ENCODE data around the gene SHISAL2A. TPM values are rescaled to one million over a fixed set of nuclear protein-coding genes. Genes with fewer than 3 reads are reported as not detected.

The SHISAL2A gene
- total RNA-seq, 2 experiments from 2014 or later = 8.1 to 9.8 TPM

GRCh38 chr1:52659356-52659755, 26.4 kb downstream of the SHISAL2A start:
- Mint-ChIP-seq H3K9me3 (ENCODE audit: low read depth) (no peaks in the 10 kb centered on the region), H3K4me3 (peak overlapping the region; percentile 13), H3K27ac (peak overlapping the region; percentile 91), H3K36me3 (ENCODE audit: low read depth) (peaks cover 13% of the 10 kb centered on the region), H3K4me1 (peaks cover 21% of the 10 kb centered on the region), H3K27me3 (no peaks in the 10 kb centered on the region)
- ChIA-PET POLR2A (interaction anchor here (1.0 kb wide), 1 partner anchor 21 kb away, joined by 3 read pairs; no protein-coding TSS in a partner anchor), CTCF (interaction anchor here (0.6 to 1.9 kb wide), 6 partner anchors 11 to 254 kb away, joined by 3 to 6 read pairs (median 4); no protein-coding TSS in a partner anchor)
- DNase-seq = peak; percentile 67
- intact Hi-C loops (cut with DNase I, micrococcal nuclease) = loop anchor here (1.0 to 2.0 kb wide), 3 partner anchors 22 to 255 kb away; partner anchors contain the start of genes ORC1 (in 1 of the 2), PRPF38A (in 1 of the 2) and TUT4 (in 1 of the 2)
- ATAC-seq = peak; percentile 87

DNA sequence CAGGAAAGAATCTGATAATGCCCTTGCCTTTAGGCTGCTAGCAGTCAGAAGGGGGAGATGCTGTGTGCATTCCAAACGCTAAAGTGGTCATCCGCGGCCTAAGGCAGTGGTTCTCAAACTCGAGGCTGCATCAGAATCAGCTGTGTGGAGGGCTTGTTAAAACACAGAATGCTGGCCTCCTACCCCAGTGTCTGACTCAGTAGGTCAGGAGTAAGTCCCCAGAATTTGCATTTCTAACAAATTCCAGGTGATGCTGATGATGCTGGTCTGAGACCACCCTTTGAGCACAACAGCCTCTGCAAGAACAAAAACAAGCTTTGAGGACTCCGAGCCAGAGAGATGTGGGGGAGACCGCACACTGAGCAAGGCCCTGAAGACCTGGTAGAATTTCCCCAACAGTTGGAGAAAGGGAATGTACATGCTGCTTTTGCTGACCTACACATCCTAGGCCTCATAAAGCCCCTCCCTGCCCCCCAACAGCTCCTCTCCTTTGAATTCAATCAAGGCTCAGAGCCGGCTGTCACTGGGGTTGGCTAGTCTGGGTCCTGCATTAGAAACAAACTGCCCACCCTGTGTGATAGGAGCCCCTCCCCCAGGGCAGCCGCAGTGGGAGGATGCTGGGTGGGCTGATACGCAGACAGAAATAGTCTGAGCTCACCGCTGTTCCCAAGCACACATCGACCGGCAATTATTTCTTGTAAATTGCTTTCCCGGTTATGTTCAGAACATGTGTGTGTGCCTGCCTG, 27.1 kb downstream of the SHISAL2A start:
- H3K4me1 Mint-ChIP-seq = peaks cover 21% of the 10 kb centered on the region
- POLR2A ChIA-PET = no interaction called here
- intact Hi-C loops (cut with DNase I, micrococcal nuclease) = loop anchor here (1.0 to 2.0 kb wide), 3 partner anchors 23 to 255 kb away; partner anchors contain the start of genes ORC1 (in 1 of the 2), PRPF38A (in 1 of the 2) and TUT4 (in 1 of the 2)
- no peak for DNase-seq
- peaks cover 11% of the 10 kb centered on the region for H3K36me3 Mint-ChIP-seq (ENCODE audit: low read depth)
- no peaks in the 10 kb centered on the region for H3K27me3 Mint-ChIP-seq
- H3K9me3 Mint-ChIP-seq (ENCODE audit: low read depth) = no peaks in the 10 kb centered on the region
- ATAC-seq = no peak
- peak overlapping the region; percentile 91 for H3K27ac Mint-ChIP-seq
- H3K4me3 Mint-ChIP-seq = peak overlapping the region; percentile 13
- CTCF ChIA-PET = interaction anchor here (0.6 to 1.9 kb wide), 8 partner anchors 12 to 531 kb away, joined by 3 to 6 read pairs (median 3); no protein-coding TSS in a partner anchor

GRCh38 chr1:52660807-52661206, 27.8 kb downstream of the SHISAL2A start:
- no peak overlapping the region for H3K27ac Mint-ChIP-seq

GRCh38 chr1:52662645-52663313, 29.8 kb downstream of the SHISAL2A start:
- Mint-ChIP-seq H3K9me3 (ENCODE audit: low read depth) (no peaks in the 10 kb centered on the region), H3K27ac (no peak overlapping the region), H3K36me3 (ENCODE audit: low read depth) (peaks cover 6% of the 10 kb centered on the region), H3K27me3 (no peaks in the 10 kb centered on the region), H3K4me1 (peaks cover 16% of the 10 kb centered on the region), H3K4me3 (no peak overlapping the region)
- DNase-seq (no peak), ATAC-seq (no peak)
- ChIA-PET POLR2A (interaction anchor here (0.5 kb wide), 1 partner anchor 9 kb away, joined by 3 read pairs; no protein-coding TSS in a partner anchor), CTCF (no interaction called here)
- intact Hi-C loops (cut with DNase I, micrococcal nuclease) = no loop called here

More at GRCh38 chr1:52660807-52661206, 27.8 kb downstream of the SHISAL2A start:
- Mint-ChIP-seq H3K27me3 (no peaks in the 10 kb centered on the region), H3K36me3 (ENCODE audit: low read depth) (peaks cover 10% of the 10 kb centered on the region), H3K9me3 (ENCODE audit: low read depth) (no peaks in the 10 kb centered on the region), H3K4me3 (no peak overlapping the region), H3K4me1 (peaks cover 16% of the 10 kb centered on the region)
- intact Hi-C loops (cut with DNase I, micrococcal nuclease) = no loop called here
- CTCF ChIA-PET = interaction anchor here (0.5 to 1.9 kb wide), 7 partner anchors 9 to 532 kb away, joined by 3 to 6 read pairs (median 3); no protein-coding TSS in a partner anchor
- no peak for DNase-seq
- no peak for ATAC-seq
- POLR2A ChIA-PET = no interaction called here

DNA sequence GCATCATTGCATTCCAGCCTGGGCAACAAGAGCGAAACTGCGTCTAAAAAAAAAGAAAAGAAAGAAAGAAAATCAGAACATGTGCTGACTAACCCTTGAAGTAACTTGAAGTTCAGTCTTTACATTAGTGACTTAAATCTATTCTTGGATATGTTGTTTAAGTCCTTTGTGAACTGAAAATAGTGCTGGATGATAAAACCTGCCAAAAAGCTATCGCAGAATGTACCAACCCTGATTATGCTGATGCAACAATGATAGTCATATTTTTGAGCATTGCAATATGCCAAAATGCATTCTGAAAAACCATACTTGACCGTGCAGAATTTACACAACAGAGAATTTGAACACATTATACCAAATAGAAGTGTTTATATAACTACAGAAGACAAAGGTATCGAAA, 30.7 kb downstream of the SHISAL2A start:
- no peaks in the 10 kb centered on the region for H3K9me3 Mint-ChIP-seq (ENCODE audit: low read depth)
- ChIA-PET POLR2A (interaction anchor here (0.6 kb wide), 2 partner anchors 237 to 258 kb away, joined by 6 to 7 read pairs; partner anchors contain the start of gene ECHDC2), CTCF (interaction anchor here (0.7 kb wide), 1 partner anchor 231 kb away, joined by 4 read pairs; no protein-coding TSS in a partner anchor)
- ATAC-seq (no peak), DNase-seq (no peak)
- intact Hi-C loops (cut with DNase I, micrococcal nuclease) = no loop called here
- H3K36me3 Mint-ChIP-seq (ENCODE audit: low read depth) = peaks cover 7% of the 10 kb centered on the region
- H3K4me1 Mint-ChIP-seq = peaks cover 13% of the 10 kb centered on the region
- no peaks in the 10 kb centered on the region for H3K27me3 Mint-ChIP-seq
- peak overlapping the region; percentile 53 for H3K27ac Mint-ChIP-seq
- no peak overlapping the region for H3K4me3 Mint-ChIP-seq

- H3K36me3 Mint-ChIP-seq (ENCODE audit: low read depth) = peaks cover 2% of the 10 kb centered on the region
- no peaks in the 10 kb centered on the region for H3K27me3 Mint-ChIP-seq
- no peaks in the 10 kb centered on the region for H3K9me3 Mint-ChIP-seq (ENCODE audit: low read depth)
- intact Hi-C loops (cut with DNase I, micrococcal nuclease) = no loop called here
- CTCF ChIA-PET = interaction anchor here (1.0 to 1.8 kb wide), 3 partner anchors 27 to 260 kb away, joined by 3 to 5 read pairs (median 3); partner anchors contain the start of genes ORC1 and PRPF38A
- ATAC-seq (no peak), DNase-seq (no peak)
- POLR2A ChIA-PET = no interaction called here
- H3K27ac Mint-ChIP-seq = peak overlapping the region; percentile 42
- H3K4me1 Mint-ChIP-seq = no peaks in the 10 kb centered on the region
- H3K4me3 Mint-ChIP-seq = no peak overlapping the region
Observed at GRCh38 chr1:52665006-52665941, 32.3 kb downstream of the SHISAL2A start.

GRCh38 chr1:52667290-52667689, 34.3 kb downstream of the SHISAL2A start:
- intact Hi-C loops (cut with DNase I, micrococcal nuclease) = no loop called here
- peaks cover 2% of the 10 kb centered on the region for H3K36me3 Mint-ChIP-seq (ENCODE audit: low read depth)
- H3K4me3 Mint-ChIP-seq = no peak overlapping the region
- ChIA-PET CTCF (interaction anchor here (0.7 to 1.8 kb wide), 4 partner anchors 19 to 262 kb away, joined by 3 to 5 read pairs (median 3); partner anchors contain the start of genes ORC1 and PRPF38A), POLR2A (no interaction called here)
- no peaks in the 10 kb centered on the region for H3K4me1 Mint-ChIP-seq
- no peaks in the 10 kb centered on the region for H3K27me3 Mint-ChIP-seq
- DNase-seq (no peak), ATAC-seq (no peak)
- H3K9me3 Mint-ChIP-seq (ENCODE audit: low read depth) = no peaks in the 10 kb centered on the region
- H3K27ac Mint-ChIP-seq = no peak overlapping the region

DNA sequence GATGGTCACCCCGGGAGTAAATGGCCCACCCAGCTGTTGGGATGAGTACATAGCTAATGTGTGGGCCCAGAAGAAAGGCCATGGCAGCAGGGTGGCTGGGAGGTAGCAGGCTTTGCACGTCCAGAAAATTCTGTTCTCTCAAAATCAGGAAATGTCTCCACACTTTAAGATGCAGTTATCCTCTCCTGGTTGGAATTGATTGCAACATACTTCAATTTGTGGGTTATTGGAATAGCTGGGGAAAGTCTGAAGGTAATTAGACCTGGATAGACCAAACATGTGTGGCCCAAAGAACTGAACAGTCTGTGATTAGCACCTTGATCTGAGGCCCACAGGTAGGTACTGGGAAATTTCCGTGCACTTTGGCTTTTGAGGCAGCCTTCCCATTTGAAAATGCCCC, 35.0 kb downstream of the SHISAL2A start:
- Mint-ChIP-seq H3K27ac (no peak overlapping the region), H3K9me3 (ENCODE audit: low read depth) (no peaks in the 10 kb centered on the region), H3K27me3 (no peaks in the 10 kb centered on the region), H3K4me1 (no peaks in the 10 kb centered on the region), H3K36me3 (ENCODE audit: low read depth) (peaks cover 2% of the 10 kb centered on the region), H3K4me3 (no peak overlapping the region)
- ChIA-PET CTCF (interaction anchor here (0.6 to 2.1 kb wide), 6 partner anchors 19 to 244 kb away, joined by 3 to 8 read pairs (median 4); no protein-coding TSS in a partner anchor), POLR2A (no interaction called here)
- no peak for ATAC-seq
- intact Hi-C loops (cut with DNase I, micrococcal nuclease) = no loop called here
- no peak for DNase-seq

DNA sequence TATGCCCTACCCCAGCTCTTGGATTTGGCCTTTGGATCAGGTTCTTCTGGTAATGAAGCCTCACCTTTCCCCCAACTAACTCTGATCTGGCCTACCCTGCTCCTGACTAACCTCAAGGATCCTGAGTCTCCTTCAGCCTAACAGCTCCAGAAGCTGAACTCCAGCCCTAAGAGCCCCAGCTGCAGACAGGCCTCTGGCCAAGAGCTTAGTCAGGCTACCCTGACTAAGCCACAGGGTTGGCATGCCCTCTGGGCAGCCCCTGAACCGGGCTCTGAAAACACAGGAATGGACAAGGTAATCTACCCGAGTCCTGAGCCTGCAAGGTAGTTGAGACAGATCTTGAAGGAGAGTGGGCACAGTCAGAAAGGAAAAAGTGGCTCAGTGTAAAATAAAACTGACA, 35.7 kb downstream of the SHISAL2A start:
- ATAC-seq (no peak), DNase-seq (no peak)
- H3K36me3 Mint-ChIP-seq (ENCODE audit: low read depth) = peaks cover 2% of the 10 kb centered on the region
- ChIA-PET POLR2A (no interaction called here), CTCF (interaction anchor here (0.7 to 2.1 kb wide), 4 partner anchors 8 to 742 kb away, joined by 4 to 8 read pairs (median 5); no protein-coding TSS in a partner anchor)
- no peaks in the 10 kb centered on the region for H3K27me3 Mint-ChIP-seq
- intact Hi-C loops (cut with DNase I, micrococcal nuclease) = no loop called here
- H3K27ac Mint-ChIP-seq = no peak overlapping the region
- H3K4me3 Mint-ChIP-seq = no peak overlapping the region
- no peaks in the 10 kb centered on the region for H3K4me1 Mint-ChIP-seq
- H3K9me3 Mint-ChIP-seq (ENCODE audit: low read depth) = no peaks in the 10 kb centered on the region

DNA sequence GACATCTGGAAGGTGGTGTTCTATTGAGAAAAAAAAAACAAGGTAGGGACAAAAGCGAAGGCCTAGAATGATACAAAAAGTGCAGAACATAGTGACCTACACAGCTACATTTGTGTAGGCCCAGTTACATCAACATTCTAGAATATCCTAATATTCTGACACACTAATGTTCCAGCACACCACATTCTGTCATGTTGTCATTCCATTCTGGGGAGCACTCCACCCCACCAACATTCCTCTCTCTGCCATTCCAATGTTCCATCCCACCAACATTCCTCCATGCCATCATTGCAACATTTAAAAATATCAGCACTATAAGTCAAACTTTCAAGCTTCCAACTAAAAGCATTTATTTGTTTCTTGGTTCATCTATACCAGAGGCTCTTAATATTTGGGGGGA, 36.7 kb downstream of the SHISAL2A start:
- no peaks in the 10 kb centered on the region for H3K27me3 Mint-ChIP-seq
- H3K36me3 Mint-ChIP-seq (ENCODE audit: low read depth) = peaks cover 3% of the 10 kb centered on the region
- H3K27ac Mint-ChIP-seq = no peak overlapping the region
- peaks cover 1% of the 10 kb centered on the region for H3K4me1 Mint-ChIP-seq
- DNase-seq (no peak), ATAC-seq (no peak)
- CTCF ChIA-PET = interaction anchor here (0.9 to 2.1 kb wide), 3 partner anchors 9 to 37 kb away, joined by 3 to 8 read pairs (median 6); no protein-coding TSS in a partner anchor
- H3K4me3 Mint-ChIP-seq = no peak overlapping the region
- POLR2A ChIA-PET = no interaction called here
- no peaks in the 10 kb centered on the region for H3K9me3 Mint-ChIP-seq (ENCODE audit: low read depth)
- intact Hi-C loops (cut with DNase I, micrococcal nuclease) = no loop called here

Data from activated CD4-positive, alpha-beta T cell treated with anti-CD3 and anti-CD28 coated beads for 36 hours (primary cell).